ENCODE results near the gene AP3D1. TPM values are rescaled to one million over a fixed set of nuclear protein-coding genes. Genes with fewer than 3 reads are reported as not detected.
"Not testable (repeated sequence)": the region's sequence is repeated elsewhere in the genome, so short reads cannot be mapped to it uniquely, and the experiment has no call there.

Gene AP3D1
- total RNA-seq, 1 donor from 2014 or later = 50.9 TPM

DNA sequence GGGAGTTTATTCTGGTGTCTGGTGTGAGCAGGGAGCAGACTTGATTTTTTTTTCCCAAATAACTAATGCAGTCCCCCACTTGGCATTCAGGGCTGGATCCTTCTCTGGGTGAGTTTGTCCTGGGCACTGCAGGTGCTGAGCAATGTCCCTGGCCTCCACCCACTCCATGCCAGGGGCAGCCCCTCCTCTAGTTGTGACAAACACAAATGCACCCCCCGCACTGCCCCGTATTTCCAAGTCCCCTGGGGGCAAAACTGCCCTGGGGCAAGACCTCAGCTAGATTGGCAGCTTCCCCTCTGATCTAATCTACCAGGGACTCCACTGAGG is 61.7 kb downstream of the AP3D1 start:
- H4K20me1 ChIP-seq (ENCODE audit: low read depth) = peaks cover 3% of the 10 kb centered on the region
- Mint-ChIP-seq H3K36me3 (no peaks in the 10 kb centered on the region), H3K4me3 (no peak overlapping the region), H3K4me1 (peaks cover 46% of the 10 kb centered on the region), H3K27me3 (ENCODE audit: insufficient read depth, low read depth) (peaks cover 5% of the 10 kb centered on the region), H3K9me3 (no peaks in the 10 kb centered on the region), H3K27ac (peak overlapping the region; percentile 74)
- peaks cover 2% of the 10 kb centered on the region for H3F3A ChIP-seq (ENCODE audit: low read depth)
- H3K79me2 ChIP-seq (ENCODE audit: low read depth) = peaks cover 6% of the 10 kb centered on the region
- H3K4me2 ChIP-seq = no peak overlapping the region
- peaks cover 6% of the 10 kb centered on the region for H3K4me1 ChIP-seq
- no peaks in the 10 kb centered on the region for H3K27me3 ChIP-seq
- H3K9me3 ChIP-seq (ENCODE audit: low read depth) = no peaks in the 10 kb centered on the region
- H3K4me3 ChIP-seq = no peak overlapping the region
- no peak overlapping the region for H2AFZ ChIP-seq (replicated peaks)
- no peak for DNase-seq (ENCODE audit: low spot score)
- TF ChIP-seq, protein P1, sequence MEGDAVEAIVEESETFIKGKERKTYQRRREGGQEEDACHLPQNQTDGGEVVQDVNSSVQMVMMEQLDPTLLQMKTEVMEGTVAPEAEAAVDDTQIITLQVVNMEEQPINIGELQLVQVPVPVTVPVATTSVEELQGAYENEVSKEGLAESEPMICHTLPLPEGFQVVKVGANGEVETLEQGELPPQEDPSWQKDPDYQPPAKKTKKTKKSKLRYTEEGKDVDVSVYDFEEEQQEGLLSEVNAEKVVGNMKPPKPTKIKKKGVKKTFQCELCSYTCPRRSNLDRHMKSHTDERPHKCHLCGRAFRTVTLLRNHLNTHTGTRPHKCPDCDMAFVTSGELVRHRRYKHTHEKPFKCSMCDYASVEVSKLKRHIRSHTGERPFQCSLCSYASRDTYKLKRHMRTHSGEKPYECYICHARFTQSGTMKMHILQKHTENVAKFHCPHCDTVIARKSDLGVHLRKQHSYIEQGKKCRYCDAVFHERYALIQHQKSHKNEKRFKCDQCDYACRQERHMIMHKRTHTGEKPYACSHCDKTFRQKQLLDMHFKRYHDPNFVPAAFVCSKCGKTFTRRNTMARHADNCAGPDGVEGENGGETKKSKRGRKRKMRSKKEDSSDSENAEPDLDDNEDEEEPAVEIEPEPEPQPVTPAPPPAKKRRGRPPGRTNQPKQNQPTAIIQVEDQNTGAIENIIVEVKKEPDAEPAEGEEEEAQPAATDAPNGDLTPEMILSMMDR (IDR thresholded peaks at IDR 0.05) = no peak
- TF ChIP-seq EZH2phosphoT487 (IDR thresholded peaks at IDR 0.05) (no peak), EZH2 (IDR thresholded peaks at IDR 0.05) (no peak)
- H3K27ac ChIP-seq = no peak overlapping the region
- H3K9ac ChIP-seq = no peak overlapping the region
- no peaks in the 10 kb centered on the region for H3K36me3 ChIP-seq

DNA sequence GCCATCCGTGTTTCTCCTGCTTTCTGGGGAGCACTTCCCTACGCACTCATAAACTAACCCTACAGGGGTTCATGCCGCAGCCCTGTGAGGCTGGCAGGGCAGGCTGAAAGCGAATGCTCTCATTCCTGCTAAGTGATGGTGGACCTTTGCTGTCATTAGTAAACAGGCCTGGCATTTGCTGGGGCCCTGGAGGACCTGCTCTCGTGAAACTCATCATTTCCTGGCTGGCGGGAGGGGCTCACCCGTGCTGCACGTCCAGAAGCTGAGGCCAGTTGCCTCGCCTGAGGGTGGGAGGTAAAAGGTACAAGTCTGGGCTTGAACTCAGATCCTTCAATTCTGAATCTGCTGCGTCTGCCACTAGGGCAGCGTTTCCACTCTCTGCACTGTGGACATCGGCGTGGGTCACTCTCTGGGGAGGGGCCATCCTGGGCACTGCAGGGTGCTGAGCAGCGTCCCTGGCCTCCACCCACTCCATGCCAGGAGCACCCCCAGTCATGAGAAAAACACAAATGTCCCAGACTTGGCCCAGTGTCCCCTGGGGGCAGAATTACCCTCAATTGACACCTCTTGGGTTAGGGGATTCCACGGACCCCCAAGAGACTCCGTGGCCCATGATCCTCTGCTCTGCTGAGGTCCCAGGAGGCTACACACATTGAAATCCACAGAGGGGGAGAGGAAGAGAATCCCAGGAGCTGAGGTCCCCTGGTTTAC is 62.2 kb downstream of the AP3D1 start:
- Mint-ChIP-seq H3K4me3 (no peak overlapping the region), H3K9me3 (no peaks in the 10 kb centered on the region), H3K27ac (peak overlapping the region; percentile 60), H3K4me1 (peaks cover 41% of the 10 kb centered on the region), H3K36me3 (no peaks in the 10 kb centered on the region), H3K27me3 (ENCODE audit: insufficient read depth, low read depth) (peaks cover 5% of the 10 kb centered on the region)
- Histone ChIP-seq H4K20me1 (ENCODE audit: low read depth) (peaks cover 3% of the 10 kb centered on the region), H3K9ac (no peak overlapping the region), H3K79me2 (ENCODE audit: low read depth) (peaks cover under 1% of the 10 kb centered on the region), H3K4me3 (no peak overlapping the region), H3K27me3 (no peaks in the 10 kb centered on the region), H3F3A (ENCODE audit: low read depth) (no peaks in the 10 kb centered on the region), H3K27ac (no peak overlapping the region), H3K9me3 (ENCODE audit: low read depth) (no peaks in the 10 kb centered on the region), H3K4me2 (no peak overlapping the region), H2AFZ (replicated peaks) (no peak overlapping the region), H3K36me3 (no peaks in the 10 kb centered on the region), H3K4me1 (peaks cover 6% of the 10 kb centered on the region)
- no peak for TF ChIP-seq EZH2phosphoT487 (IDR thresholded peaks at IDR 0.05)
- DNase-seq (ENCODE audit: low spot score) = no peak

DNA sequence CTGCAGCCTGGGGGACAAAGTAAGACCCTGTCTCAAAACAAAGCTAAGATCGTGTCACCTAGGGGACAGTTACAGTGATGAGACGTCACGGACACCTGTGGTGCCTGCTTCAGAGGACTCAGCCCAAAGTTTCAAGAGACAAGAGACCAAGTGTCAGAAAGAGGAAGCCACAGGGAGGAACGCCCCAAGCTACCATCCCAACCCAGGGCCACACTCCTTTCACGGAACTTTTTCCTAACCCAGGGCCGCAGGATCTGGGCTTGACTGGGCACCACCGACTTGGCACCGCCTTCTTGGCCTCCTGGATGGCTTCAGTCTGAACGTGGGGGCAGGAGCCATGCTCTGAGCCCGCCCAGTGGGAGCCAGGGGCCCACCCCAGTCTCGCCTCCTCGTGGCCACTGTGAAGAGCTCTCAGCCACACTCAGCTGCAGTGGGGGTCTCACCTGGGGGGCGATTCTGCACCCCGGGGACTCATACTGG is 63.7 kb downstream of the AP3D1 start:
- no peak overlapping the region for H3K4me3 ChIP-seq
- Mint-ChIP-seq H3K27ac (no peak overlapping the region), H3K9me3 (no peaks in the 10 kb centered on the region), H3K4me3 (no peak overlapping the region), H3K4me1 (peaks cover 31% of the 10 kb centered on the region), H3K27me3 (ENCODE audit: insufficient read depth, low read depth) (peaks cover 3% of the 10 kb centered on the region), H3K36me3 (no peaks in the 10 kb centered on the region)
- no peak overlapping the region for H3K27ac ChIP-seq
- DNase-seq (ENCODE audit: low spot score) = no peak
- H3K9ac ChIP-seq = no peak overlapping the region
- no peaks in the 10 kb centered on the region for H3K27me3 ChIP-seq
- peaks cover 6% of the 10 kb centered on the region for H3K4me1 ChIP-seq
- H3K79me2 ChIP-seq (ENCODE audit: low read depth) = no peaks in the 10 kb centered on the region
- no peak overlapping the region for H3K4me2 ChIP-seq
- no peak overlapping the region for H2AFZ ChIP-seq (replicated peaks)
- no peaks in the 10 kb centered on the region for H3F3A ChIP-seq (ENCODE audit: low read depth)
- H3K36me3 ChIP-seq = no peaks in the 10 kb centered on the region
- no peaks in the 10 kb centered on the region for H3K9me3 ChIP-seq (ENCODE audit: low read depth)
- TF ChIP-seq, protein P1 (IDR thresholded peaks at IDR 0.05) = no peak
- no peak for TF ChIP-seq EZH2phosphoT487 (IDR thresholded peaks at IDR 0.05)
- TF ChIP-seq EZH2 (IDR thresholded peaks at IDR 0.05) = no peak
- H4K20me1 ChIP-seq (ENCODE audit: low read depth) = peaks cover 3% of the 10 kb centered on the region

DNA sequence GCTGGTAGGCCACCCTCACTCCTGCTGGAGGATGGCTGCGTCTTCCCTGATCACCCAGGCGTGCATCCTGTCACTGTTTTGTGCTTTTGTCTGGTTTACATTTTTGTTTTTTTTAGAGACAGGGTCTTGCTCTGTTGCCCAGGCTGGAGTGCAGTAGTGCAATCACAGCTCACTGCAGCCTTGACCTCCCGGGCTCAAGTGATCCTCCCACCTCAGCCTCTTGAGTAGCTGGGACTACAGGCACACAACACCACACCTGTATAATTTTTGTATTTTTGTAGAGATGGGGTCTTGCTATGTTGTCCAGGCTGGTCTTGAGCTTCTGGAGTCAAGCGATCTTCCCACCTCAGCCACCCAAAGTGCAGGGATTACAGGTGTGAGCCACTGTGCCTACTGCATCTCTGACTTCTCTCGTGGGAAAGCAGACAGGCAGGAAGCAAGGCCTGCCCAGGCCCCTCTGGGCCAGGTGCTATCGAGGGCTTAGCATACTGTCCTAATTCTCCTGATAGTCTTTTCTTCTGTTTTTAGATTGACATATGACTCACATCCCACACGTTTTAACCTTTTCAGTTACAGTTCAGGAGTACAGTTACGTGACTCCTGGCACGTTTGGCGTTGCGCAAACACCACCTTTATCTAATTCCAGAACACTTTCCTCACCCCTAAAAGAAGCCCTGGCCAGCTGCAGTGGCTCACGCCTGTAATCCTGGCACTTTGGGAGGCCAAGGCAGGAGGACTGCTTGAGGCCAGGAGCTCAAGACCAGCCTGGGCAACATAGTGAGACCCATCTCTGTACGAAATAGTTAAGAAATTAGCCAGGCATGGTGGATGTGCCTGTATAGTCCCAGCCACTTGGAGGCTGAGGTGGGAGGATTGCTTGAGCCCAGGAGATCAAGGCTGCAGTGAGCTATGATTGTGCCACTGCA is 64.4 kb downstream of the AP3D1 start:
- H3K4me2 ChIP-seq; DNase-seq (ENCODE audit: low spot score); H3K27me3 Mint-ChIP-seq (ENCODE audit: insufficient read depth, low read depth); H3K27ac ChIP-seq; H3K27me3 ChIP-seq; H2AFZ ChIP-seq (replicated peaks); H3K4me1 ChIP-seq; H3K36me3 Mint-ChIP-seq; H3K4me3 Mint-ChIP-seq; H3K9ac ChIP-seq; H3K79me2 ChIP-seq (ENCODE audit: low read depth); H3F3A ChIP-seq (ENCODE audit: low read depth); H3K9me3 ChIP-seq (ENCODE audit: low read depth); H4K20me1 ChIP-seq (ENCODE audit: low read depth); H3K9me3 Mint-ChIP-seq; H3K36me3 ChIP-seq; H3K4me3 ChIP-seq: not testable (repeated sequence)
- H3K27ac Mint-ChIP-seq = peak overlapping the region; percentile 37
- peaks cover 31% of the 10 kb centered on the region for H3K4me1 Mint-ChIP-seq

Data from neural progenitor cell (in vitro differentiated cells).